Testis (tissue), 2 donors: ENCODE measurements around the gene ABHD4.

Source experiments
- CTCF ChIP-seq, 3 experiments: fragments of 450-650 bp in 2 of 3; fragments of 200-600 bp in 1 of 3; sonication (generic) in 1 of 3; IDR thresholded peaks; one replicate each; pipeline ENCODE4 v1.5.1; 2016 to 2019; ENCODE audit warnings: antibody characterized with exemption in 3 of 3, mild to moderate bottlenecking in 2 of 3, moderate library complexity in 1 of 3
- POLR2A ChIP-seq: fragments of 450-650 bp; IDR thresholded peaks from one replicate; pipeline ENCODE4 v1.6.1; 2017; ENCODE audit warnings: antibody characterized with exemption, mild to moderate bottlenecking, moderate library complexity

- TF ChIP-seq CTCF (IDR thresholded peaks at IDR 0.05) (no peak), POLR2A (no peak)
These were observed 28.9 kb upstream of the ABHD4 start for GRCh38 chr14:22569106-22569736.
